Peyer's patch (tissue), 4 donors: ENCODE data around the gene MPP2.

ENCODE experiments used
- POLR2A ChIP-seq, 2 donors: fragments of 450-650 bp; IDR thresholded peaks; one replicate each; pipeline ENCODE4 v1.5.1; 2017; ENCODE audit warnings: antibody characterized with exemption in 2 of 2, mild to moderate bottlenecking in 2 of 2, moderate library complexity in 2 of 2
- TF ChIP-seq, protein P1 (sequence below), 6 experiments: fragments of 450-650 bp in 4 of 6; fragments of 200-600 bp in 2 of 6; sonication (generic) in 1 of 6; IDR thresholded peaks; one replicate each; pipeline ENCODE4 v1.5.1; 2017 to 2019; ENCODE audit warnings: antibody characterized with exemption in 6 of 6, mild to moderate bottlenecking in 3 of 6, moderate library complexity in 1 of 6

DNA sequence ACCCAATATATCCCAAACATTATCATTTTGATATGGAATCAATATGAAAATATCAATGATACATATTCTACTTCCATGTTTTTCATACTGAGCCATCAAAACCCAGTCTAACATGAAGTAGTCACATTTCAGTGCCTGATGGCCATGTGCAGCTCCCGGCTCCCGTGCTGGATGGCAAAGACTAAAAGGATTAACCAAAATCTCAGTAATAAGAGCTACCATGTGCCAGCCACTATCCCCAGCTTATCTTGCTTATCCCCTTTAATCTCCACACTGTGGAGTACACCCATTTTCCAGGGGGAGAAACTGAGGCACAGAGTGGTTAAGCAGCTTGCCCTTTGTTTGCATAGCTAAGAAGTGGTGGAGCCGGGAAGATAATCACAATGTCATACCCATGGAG is 51.2 kb downstream of the MPP2 start:
- TF ChIP-seq, protein P1, sequence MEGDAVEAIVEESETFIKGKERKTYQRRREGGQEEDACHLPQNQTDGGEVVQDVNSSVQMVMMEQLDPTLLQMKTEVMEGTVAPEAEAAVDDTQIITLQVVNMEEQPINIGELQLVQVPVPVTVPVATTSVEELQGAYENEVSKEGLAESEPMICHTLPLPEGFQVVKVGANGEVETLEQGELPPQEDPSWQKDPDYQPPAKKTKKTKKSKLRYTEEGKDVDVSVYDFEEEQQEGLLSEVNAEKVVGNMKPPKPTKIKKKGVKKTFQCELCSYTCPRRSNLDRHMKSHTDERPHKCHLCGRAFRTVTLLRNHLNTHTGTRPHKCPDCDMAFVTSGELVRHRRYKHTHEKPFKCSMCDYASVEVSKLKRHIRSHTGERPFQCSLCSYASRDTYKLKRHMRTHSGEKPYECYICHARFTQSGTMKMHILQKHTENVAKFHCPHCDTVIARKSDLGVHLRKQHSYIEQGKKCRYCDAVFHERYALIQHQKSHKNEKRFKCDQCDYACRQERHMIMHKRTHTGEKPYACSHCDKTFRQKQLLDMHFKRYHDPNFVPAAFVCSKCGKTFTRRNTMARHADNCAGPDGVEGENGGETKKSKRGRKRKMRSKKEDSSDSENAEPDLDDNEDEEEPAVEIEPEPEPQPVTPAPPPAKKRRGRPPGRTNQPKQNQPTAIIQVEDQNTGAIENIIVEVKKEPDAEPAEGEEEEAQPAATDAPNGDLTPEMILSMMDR (IDR thresholded peaks at IDR 0.05) = no peak
- no peak for TF ChIP-seq POLR2A (IDR thresholded peaks at IDR 0.05)
